NCI-H1417 (cell line): ENCODE measurements around the gene IFIT1B.
A peak's percentile ranks its signal among the peaks of the same experiment; 100 is the strongest.
"Not testable (repeated sequence)": the region's sequence is repeated elsewhere in the genome, so short reads cannot be mapped to it uniquely, and the experiment has no call there.

ENCODE experiments used
- DNase-seq, 3 experiments: peaks; one replicate each; lab custom pipeline; 2025; lab: John Stamatoyannopoulos, UW

The IFIT1B gene

GRCh38 chr10:89348481-89348880 is 29.4 kb upstream of the IFIT1B start:
- no peak for DNase-seq

GRCh38 chr10:89348975-89349374 is 28.9 kb upstream of the IFIT1B start:
- DNase-seq: no peak

DNA sequence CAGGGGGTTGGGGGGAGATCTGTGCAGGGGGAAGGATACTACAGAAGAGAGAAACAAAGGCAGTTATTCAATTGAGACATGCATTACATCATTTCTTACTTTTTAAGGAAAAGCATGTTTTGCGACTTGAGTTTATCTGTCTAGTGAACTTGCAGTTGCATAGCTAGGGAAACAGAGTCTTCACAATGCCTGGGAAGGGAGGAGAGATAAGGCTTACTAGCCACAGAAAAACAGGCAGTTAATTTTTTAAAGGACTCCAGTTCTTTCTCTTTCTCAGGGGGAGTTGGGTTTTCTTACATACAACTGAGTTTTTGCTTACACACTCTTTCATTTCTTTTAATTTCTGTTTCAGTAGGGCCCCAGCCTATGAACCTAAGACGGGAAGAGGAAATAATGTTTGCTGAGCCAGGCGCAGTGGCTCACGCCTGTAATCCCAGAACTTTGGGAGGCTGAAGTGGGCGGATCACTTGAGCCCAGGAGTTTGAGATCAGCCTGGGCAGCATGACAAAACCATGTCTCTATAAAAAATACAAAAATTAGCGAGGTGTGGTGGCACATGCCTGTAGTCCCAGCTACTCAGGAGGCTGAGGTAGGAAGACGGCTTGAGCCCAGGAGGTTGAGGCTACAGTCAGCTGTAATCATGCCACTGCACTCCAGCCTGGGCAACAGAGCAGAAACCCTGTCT is 27.1 kb upstream of the IFIT1B start:
- not testable (repeated sequence) for DNase-seq

DNA sequence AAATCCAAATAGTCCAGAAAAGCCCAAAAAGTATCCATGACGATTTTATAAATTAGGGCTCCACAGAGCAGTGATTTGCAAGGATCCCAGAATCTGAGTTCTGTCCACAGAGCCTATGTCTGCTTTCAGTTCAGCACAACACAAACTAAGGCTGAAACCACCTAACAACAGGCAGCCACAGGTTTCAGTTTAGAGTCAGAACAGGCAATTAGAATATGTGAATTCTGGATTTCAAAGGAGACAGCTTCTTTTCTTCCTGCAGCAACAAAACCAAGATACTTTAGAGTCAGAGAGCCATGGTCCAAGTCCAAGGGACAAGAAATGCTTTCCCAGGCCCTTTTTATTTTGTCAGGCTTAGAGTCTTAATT is 26.5 kb upstream of the IFIT1B start:
- DNase-seq: no peak

DNA sequence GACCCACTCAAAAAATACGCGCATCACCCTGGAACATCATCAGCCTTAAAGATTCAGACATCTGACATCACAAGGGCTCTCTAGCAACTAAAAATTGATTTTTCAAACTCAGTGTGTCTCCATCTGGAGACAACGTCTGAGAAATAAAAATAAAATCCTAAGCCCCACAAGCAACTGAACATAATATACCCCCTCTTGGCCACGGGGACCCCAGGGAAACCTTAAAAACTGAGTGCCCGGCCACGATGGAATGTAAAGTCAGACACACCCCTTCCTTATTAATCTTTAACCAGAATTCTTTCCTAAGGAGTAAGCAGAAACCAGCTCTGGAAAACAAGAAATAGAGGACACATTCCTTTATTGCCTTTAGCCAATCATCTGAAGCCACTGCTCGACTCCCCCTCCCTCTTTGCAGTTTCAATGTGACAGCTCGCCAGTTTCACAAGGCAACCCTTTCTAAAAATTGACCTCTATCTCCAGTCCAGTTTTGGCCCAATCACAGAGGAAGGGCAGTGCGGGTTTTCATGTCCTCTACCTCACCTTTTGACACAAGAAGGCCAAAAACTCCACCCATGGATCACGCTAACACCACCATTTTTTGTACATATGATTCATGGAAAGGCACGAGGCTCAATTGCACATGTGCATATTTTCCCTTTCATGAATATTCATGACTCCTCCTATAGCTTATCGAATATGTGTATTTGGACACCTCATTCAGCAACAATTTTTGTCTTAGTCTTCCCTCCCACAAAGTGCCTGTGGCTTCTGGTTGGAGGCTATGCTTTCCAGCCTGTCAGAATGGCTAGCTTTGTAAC is 25.9 kb upstream of the IFIT1B start:
- no peak for DNase-seq

GRCh38 chr10:89352802-89353201 is 25.1 kb upstream of the IFIT1B start:
- no peak for DNase-seq

DNA sequence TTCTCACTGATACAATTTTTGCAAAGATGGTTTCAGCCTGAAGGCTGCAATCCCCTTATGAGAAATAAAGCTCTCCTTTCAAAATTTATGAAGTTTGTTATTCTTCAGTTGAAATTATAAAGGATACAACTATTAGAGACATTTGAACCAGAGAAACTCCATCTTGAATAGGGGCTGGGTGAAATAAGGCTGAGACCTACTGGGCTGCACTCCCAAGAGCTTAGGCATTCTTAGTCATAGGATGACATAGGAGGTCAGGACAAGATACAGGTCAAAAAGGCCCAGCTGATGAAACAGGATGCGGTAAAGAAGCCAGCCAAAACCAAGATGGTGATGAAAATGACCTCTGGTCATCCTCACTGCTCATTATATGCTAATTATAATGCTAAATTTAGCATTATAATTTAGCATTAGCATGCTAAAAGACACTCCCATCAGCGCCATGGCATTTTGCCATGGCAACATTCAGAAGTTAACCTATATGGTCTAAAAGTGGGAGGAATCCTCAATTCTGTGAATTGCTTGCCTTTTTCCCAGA is 22.4 kb upstream of the IFIT1B start:
- DNase-seq: no peak

- DNase-seq: no peak
Measured at GRCh38 chr10:89357096-89357495, 20.8 kb upstream of the IFIT1B start.

DNA sequence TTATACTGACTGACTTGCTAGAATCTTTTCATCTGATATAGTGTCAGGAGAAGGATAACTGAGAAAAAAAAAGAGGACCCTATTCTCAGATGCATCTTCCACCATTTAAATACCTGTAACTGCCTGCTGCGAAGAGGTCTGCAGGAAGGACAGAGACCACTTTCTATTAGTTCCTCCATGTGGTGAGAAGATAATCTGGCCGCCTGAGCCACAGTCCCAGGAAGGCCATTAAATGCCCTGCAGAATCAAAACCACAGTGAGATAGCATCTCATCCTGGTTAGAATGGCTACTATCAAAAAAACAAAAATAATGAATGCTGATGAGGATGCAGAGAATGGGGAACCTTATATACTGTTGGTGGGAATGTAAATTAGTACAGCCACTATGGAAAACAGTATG is 19.9 kb upstream of the IFIT1B start:
- DNase-seq: no peak

DNA sequence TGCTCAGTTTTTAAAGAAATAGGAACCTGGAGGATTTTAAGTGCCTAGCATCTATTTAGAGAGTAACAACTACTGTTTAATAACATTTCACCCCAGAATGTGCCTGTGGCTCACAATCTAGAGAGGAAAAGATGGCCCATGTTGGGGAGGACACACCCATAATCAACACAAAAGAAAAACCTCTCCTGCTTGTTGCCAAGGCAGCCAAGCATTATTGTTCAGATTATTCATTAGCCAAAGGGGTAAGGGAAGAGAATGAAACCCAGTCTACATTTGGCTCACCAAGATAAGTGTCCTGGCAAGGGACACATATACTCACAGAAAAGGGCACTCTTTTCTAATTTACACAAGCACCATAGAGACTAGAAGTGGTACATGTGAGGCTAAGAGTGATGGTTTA is 17.7 kb upstream of the IFIT1B start:
- DNase-seq: no peak

GRCh38 chr10:89362929-89363328 is 14.9 kb upstream of the IFIT1B start:
- DNase-seq: no peak

DNA sequence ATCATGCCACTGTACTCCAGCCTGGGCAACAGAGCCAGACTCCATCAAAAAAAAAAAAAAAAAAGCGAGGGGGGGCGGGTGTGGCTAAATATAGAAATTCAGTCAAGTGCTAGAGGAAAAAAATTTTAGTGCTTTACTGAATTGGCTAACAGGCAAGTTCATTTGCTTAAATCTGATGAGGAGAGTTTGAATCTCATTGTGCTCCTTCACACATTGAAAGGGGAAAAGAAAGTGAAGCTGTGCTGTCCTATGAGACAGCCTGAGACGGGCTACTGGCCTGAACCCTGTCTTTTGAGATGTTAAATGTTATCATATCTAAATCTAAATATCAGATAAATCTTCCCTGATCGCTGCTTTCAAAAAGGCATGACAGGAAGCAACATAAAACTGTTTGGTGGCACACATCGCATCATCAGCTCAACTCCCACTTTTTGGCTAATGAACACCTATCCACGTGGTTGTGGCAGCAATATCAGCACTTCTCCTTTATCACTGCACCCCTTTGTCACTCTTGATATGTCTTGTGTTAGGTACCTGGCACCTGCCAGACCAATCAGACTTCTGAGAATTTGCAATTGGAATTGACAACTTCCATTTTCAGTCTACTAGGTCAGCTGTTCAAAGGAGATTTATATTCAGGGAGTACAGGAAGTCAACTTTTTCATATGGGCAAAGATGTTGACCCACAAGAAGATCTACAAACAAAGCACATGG is 14.0 kb upstream of the IFIT1B start:
- no peak for DNase-seq

DNA sequence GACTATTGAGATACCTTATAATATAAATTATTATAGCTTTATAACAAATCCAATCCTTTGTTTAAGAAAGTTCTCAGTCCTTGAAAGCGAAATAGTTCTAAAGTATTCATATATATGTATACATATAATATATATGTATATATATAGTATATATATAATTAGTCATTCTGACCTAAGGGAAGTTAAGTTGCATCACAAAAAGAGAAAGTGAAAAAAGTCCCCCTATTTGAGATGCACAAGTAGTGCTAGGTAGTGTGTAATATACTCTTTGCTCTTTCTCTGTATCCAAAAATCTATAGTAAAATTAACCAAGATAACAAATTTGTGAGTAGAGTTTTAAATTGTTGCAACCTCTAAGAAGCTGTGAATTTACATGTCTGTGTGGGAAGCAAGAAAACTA is 13.3 kb upstream of the IFIT1B start:
- no peak for DNase-seq

DNA sequence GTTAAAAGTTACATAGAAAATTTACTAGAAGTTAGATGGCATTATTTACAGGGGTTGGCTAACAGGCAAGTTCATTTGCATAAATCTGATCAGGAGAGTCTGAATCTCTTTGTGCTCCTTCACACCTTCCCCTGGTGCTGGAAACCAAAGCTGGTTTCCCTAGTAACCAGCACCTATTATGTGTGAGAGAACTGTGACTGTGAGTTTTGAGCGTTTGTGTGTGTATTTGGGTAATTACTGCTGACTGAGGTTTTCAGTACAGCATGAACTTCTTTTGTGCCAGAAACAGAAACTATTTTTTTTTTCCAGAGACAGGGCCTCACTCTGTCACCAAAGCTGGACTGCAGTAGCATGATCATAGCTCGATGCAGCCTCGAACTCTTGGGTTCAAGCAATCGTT is 10.3 kb upstream of the IFIT1B start:
- peak in 1 of 3 experiments; percentile 38 for DNase-seq

GRCh38 chr10:89368129-89368528 is 9.7 kb upstream of the IFIT1B start:
- DNase-seq: no peak

- no peak for DNase-seq
Measured at GRCh38 chr10:89369156-89370105, 8.4 kb upstream of the IFIT1B start.

GRCh38 chr10:89371079-89371478 is 6.8 kb upstream of the IFIT1B start:
- DNase-seq: no peak

GRCh38 chr10:89371987-89372386 is 5.9 kb upstream of the IFIT1B start:
- no peak for DNase-seq

GRCh38 chr10:89373916-89374711 is 3.7 kb upstream of the IFIT1B start:
- DNase-seq: no peak

DNA sequence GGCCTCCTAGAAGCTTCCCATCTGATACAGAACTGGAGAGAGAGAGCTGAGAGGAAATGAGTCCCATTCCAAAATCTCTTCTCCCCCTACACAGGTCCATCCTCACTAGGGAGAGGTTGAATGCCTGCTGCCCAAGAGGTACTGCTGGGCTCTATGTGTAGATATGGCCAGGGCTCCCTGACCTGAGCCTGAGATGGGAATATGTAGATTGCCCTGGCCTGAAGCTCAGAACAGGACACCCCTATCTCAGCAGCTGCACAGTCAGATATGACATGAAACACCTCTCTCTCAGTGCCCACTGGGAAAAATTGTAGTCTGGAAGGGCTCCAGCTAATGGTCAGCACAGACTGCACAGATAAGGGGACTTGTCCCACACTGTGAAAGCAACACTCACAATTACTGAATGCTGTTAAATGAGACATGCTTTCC is 3.1 kb upstream of the IFIT1B start:
- no peak for DNase-seq

DNA sequence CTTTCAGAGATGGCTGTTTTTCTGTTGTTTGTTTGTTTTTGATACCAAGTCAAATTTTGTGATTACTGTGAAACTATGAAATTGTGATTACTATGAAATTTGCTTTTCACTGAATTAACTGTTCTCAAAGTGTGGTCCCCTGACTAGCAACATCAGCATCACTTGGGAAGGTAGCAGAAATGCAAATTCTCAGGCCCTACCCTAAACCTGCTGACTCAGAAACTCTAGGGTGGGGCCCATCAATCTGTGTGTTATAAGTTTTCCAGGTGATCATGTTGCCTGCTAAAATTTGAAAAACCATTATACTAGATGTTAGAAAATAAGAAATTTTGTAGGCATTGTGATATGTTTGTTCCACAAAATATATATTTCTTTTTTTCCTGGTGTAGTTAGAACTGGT is 1.2 kb downstream of the IFIT1B start:
- DNase-seq: no peak
